NCI-H1436 (cell line): ENCODE measurements around the gene RAPGEF5.

Experiments used
- DNase-seq: peaks from one replicate; lab custom pipeline; 2025; lab: John Stamatoyannopoulos, UW

Gene RAPGEF5, protein sequence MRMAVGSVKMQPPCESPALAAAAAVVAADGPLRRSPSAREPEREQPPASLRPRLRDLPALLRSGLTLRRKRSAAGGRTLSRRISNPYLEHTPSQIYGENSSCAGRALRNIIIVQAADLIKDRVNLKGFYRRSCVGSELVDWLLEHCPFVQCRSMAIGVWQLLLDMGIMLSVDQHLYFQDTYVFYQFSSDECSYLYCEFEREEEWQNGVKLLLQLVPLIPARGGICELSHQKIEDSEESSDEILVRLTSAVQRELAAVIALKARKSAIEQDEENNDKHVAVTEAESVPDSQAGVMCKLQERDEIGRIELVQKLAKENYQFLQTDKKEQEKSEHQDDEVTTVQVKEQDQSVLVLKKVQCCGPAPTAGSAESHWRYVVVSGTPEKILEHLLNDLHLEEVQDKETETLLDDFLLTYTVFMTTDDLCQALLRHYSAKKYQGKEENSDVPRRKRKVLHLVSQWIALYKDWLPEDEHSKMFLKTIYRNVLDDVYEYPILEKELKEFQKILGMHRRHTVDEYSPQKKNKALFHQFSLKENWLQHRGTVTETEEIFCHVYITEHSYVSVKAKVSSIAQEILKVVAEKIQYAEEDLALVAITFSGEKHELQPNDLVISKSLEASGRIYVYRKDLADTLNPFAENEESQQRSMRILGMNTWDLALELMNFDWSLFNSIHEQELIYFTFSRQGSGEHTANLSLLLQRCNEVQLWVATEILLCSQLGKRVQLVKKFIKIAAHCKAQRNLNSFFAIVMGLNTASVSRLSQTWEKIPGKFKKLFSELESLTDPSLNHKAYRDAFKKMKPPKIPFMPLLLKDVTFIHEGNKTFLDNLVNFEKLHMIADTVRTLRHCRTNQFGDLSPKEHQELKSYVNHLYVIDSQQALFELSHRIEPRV

DNA sequence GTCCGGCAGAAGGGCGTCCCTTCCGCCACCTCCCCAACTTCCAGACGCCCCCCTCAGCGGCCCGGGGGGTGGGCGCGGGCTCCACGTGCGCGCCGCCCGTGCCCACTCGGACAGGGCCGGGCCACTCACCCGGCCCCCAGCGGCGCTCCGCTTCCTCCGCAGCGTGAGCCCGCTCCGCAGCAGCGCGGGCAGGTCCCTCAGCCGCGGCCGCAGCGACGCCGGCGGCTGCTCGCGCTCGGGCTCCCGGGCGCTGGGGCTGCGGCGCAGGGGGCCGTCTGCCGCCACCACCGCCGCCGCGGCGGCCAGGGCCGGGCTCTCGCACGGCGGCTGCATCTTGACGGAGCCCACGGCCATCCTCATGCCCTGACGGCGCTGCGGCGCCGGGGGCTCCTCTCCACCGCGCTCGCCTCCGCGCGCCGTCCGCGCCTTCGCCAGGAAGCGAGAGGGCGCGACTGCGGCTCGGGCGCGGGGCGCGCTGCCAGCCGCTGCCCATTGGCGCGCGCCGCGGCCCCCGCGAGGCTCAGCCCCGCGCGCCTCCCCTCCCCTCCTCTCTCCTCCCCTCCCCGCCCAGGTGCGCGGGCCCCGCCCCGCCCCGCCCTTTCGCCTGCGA, at the start of gene RAPGEF5:
TSS of gene RAPGEF5 (minus strand) at position 454 of the 610 bp plus-strand sequence. CDS start at position 360, 94 bp downstream.
- DNase-seq: peak; percentile 53

DNA sequence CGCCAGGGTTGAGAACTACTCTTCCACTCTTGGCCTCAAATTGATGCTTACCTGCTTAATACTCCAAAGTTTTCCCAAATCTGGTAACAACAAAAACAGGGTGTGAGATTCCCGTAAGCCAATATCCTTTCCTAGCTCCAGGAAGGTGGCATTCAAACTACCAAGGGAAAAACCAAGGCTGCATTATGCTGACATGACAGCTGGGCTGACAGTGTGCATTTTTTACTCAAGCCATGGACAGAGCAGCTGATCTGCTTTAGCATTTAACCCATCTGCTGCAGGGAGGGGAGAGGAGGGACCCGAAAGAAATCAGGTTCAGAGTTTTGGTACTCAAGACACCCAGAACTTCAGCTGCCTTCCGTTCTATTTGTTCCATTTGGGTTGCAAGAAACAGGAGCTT, 49.8 kb upstream of the RAPGEF5 start:
- no peak for DNase-seq

DNA sequence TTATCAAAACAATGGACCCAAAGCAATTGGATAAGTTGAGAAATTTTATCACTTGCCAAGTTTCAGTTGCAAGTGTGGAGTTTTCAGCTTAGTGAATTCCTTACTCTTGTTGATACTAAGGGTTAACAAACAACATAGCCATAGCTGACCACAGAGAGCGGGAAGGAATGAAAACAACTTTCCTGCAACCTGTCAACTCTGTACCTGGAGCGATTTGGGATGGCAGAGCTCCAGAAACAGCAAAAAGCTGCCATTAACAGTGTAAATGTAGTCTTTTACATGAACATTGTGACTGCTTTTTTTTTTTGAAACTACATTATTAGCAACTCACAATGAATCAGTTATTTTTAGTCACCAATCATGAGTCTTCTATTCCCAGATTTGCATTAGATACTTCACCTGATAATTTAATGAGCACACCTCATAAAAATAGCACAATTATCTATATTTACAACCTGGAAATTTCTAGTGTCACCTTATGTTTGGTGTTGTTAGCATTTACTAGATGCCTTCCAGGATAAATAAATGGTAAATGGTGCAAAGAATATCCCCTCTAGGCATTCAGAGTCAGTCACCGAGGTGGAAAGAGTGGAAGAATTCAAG, 47.6 kb upstream of the RAPGEF5 start:
- DNase-seq: no peak

DNA sequence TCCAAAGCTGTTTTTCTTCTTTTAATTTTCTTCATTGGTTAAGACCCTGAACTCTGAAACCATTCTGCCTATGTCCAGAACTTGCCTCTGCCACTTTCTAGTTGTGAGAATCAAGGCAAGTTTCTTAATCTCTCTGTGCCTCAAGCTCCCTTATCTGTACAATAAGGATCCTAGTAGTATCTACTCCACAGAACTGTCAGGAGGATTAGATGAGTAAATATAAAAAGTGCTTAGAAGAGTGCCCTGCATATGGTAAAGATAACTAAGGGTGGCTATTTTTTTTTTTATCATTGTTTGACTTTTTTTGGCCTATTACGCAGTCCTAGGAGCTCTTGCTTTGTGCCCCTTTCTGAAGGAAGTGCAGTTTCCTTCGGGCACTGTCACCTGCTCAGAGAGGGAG, 46.4 kb upstream of the RAPGEF5 start:
- no peak for DNase-seq

DNA sequence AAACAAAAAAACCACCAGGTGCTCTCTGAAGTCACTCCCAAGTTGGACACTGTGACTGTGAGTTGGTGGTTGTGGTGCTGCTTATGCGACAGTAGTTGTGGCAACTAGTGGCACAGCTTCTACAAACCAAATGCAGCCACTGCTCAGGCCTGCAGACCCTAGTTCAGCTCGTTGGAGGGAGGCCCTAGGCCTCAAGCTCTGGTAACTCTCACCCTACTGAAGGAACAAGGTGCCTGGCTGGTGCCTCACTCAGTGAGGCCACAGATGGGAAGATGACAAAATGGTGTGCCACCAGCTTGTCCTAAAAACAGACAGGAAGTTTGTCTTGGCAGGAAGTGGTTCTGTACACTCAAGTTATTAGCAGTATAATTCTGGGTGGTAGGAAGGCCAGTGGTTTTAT, 45.3 kb upstream of the RAPGEF5 start:
- no peak for DNase-seq

DNA sequence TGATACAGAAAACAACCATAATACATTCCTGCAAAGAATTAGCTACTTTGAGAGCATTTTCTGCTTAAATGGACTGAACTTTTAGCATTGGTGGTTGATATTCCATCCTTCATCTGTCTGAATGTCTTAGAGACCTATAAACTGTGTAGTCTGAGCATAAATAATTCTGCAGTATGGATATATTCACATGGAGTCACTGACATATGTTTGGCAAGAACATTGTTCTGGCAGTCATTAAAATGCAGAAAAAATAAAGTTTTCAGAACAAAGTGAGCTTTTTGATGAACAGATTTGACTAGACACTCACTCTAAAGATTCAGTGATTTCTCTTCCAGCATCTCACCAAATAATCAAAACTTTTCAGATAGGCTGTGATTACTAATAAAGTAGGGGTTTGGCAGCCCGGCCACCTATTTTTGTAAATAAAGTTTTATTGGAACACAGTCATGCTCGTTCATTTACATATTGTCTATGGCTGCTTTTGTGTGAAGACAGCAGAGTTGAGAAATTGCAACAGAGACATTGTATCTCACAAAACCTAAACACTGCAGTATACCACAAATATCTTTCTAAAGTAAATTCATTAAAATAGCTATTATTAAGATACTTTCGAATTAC, 44.1 kb upstream of the RAPGEF5 start:
- DNase-seq: no peak

DNA sequence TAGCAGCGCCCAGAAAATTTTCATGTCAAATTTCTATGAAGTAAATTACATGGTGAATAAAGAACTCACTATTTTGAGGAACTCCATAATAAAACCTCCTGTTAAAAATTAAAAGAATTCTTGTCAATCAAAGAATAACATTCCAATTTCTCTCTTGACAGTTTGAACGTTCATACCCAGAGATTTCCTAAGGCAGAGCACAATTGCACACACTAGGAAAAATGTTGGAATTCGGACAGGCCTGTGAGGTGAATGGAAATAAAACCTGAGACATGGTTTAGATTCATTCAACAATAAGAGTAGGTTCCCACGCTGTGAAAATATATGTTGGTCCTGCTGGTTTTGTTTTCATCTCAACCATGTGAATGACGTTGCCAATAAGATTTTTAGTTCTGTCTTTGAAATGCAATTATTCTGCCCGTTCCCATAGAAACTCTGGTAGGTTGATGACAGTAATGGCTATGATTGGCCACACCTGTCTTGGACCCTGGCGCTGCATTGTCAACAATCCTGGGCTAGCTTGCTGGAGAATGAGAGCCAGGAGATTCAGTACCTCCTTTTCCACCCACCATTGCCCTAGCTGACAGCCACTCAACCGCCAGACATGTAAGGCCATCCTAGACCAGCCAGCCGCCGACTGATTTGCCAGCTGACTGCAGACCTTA, 43.3 kb upstream of the RAPGEF5 start:
- no peak for DNase-seq

DNA sequence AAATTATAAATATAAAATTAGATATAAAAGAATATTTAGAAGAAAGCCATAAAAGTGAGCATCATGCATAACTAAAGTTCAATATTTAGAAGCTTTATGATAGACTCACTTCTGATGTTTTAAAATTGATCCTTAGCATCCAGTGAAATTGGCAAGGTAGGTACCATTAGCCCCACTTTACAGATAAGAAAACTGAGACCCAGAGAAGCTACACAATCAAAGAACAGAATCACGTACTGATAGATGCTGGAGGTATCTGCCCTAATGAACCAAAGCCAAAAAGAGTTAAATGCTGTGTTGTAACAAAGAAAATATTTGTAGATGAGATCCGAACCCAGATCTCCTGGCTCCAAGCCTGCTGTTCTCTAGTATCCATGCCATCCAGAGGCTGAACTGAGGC, 42.6 kb upstream of the RAPGEF5 start:
- DNase-seq: no peak

DNA sequence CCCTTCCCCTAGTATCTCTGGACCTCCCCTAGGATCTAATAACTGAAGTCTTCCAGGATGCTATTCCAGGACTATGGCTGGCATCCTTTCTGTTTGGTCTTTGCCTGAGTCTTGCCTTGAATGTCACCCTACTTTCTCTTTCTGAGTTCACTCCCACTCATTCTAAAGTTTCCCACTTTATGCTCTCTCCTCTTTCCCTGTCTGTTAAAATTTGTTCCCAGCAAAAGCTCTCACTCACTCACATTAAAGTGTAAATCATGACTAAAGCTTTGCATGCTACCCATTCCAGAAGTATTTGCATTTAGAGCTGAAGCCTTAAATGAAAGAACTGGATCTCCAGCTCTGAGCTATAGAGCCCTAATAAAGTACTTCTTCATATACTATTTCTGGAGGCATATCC, 42.1 kb upstream of the RAPGEF5 start:
- no peak for DNase-seq

DNA sequence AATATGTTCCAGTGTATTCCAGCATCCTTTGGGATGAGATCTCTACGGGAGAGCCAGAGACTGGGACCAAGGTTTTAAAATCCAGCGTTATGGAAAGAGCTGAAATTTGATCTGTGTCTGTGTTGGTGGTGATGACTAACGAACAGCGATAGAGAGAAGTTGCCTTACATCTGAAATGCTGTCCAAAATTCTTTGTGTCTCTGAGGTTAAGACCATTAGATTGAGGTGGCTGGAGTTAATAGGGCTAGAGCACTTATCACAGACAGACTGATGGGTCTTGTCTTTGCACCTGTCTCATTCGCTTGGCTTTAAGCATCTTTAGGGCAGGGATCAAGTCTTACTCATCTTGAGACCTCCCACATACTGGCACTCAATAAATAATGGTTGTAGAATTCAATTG, 41.0 kb upstream of the RAPGEF5 start:
- DNase-seq: no peak

DNA sequence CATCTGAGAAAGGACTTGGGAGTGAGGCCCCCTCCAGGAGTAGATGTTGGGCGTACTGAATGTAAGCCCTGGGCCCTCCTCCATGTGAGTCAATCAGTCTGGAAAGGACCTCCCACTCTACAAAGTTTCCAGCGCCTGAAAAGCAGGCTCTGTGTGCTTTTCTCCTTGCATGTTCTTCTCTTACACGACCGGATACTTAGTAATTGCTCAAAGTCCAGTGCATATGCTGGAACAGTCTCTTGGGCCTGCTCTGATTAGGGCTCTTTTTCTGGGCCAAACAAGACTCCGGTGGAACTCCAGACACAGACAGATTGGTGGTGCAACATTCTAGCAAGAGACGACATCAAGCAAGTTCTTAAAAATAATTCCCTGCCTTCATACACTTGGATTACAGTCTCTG, 38.3 kb upstream of the RAPGEF5 start:
- DNase-seq: no peak

DNA sequence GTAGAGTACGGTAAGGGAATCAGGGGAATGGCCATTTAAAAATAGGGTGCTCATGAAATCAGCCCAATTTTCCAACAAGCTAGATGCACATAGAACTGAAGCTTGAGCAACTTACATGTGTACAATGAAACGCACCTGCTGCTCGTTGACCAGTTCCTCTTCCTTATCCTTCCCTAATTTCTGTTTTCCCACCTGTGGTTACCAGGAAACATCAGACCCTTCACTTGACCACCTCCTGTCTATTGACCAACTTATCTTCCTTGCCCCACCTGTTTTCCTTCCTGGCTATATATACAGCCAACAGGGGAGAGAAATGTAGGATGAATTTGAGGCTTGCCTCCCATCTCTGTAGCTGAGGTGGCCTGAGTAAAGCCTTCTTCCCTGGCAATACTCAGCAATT, 37.8 kb upstream of the RAPGEF5 start:
- DNase-seq: no peak

DNA sequence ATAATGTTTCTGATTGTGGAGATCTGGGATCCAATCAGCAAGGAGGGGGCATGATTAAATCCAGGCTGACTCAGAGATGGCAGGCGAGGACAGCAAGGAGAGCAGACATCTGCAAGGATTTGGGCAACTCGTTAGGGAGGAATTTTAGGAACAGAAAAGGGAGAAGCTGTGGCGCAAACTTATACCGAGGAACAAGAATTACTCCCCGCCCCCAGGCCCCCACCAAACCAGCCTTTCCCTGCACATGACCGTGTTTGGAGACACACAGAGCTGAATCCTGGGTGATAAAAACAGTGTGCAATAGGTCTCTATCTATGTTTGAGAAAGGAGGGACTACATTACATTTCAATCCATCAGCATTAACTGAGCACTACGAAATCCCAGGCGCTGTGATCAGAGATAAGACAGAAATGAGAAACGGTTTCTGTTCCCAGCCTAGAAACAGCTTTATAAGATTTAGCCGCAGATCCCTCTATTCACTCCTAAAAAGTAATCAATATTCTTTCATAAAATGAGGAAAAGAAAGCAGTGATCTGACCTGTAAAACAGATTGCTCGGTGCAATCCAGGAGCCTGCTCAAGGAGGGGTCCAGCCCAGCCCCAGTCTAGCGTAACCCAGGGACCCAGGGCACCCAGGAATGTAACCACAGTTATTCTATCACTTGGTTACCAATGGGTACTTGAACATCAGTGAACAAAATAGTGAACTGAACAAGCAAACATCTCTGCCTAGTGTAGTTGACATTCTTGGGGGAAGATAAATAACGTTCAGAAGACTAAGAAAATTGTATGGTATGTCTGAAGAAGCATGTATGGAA, 37.2 kb upstream of the RAPGEF5 start:
- no peak for DNase-seq

DNA sequence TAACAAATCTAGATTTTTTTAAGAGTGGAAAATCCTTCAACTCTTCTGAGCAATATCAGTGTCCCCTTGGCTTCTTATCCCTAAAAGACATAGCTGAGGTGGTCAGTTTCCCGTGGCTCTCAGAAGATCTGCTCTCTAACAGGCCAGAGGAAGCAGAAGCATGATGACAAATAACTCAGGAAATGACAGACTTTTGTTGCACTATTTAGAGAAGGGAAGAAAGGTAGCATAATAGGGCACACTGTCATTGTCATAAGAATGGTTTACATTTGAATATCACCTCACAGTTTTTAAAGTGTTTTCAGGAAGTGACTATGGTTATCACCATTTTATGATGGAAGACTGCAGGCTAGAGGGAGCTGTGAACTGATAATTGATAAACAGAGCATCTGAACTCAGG, 33.6 kb upstream of the RAPGEF5 start:
- no peak for DNase-seq

DNA sequence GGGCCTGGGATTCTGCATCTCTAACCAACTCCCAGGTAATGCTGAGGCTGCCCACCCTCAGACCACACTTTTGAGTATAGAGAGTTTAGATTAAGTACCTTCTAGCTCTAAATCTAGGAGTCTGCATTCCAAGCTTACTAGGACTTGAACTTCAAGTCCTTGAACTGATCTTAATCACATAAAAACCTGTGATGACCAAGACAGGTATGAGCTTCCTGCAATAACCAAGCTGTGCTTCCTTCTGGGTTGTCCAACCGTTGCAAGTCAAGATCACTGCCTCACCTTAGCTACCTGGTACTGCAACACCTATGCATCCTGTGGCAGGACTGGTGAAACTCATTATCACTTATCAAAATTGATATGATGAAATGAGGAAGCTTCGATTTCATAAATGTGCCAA, 32.9 kb upstream of the RAPGEF5 start:
- DNase-seq: no peak

DNA sequence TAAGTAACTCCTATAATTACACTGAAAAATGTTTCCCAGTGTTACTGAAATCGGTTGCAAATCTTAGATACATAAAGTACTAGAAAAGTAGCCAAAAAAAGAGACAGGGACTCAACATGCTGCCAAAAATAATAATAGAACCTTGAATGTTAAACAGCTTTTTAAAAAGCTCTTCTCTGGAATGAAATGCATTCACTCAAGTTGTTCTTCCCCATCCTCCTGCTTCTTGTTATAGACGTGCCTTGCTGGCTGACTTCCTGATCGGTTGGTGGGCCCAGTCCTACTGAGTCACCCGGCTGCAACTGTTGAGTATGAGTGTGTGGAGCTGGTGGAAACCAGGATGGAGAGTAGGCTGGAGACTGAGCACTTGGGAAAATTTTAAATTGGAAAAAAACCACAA, 30.6 kb upstream of the RAPGEF5 start:
- DNase-seq: no peak

DNA sequence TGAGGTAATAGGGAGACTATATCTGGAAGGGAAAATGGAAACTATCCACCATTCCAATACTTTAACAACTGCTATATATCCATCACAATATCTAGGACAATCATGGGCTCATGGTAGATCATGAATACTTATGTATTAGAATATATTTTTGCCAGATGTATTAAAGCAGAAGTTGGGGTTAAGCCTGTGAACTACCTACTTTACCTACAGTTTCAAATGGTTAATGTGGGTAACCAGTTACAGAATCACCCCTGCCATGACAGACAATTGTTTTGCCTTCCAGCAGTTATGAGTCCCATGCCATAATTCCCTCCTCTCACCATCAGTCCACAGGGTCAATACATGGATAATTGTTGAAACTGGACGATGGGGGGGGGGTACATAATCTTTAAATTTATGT, 29.9 kb upstream of the RAPGEF5 start:
- no peak for DNase-seq

DNA sequence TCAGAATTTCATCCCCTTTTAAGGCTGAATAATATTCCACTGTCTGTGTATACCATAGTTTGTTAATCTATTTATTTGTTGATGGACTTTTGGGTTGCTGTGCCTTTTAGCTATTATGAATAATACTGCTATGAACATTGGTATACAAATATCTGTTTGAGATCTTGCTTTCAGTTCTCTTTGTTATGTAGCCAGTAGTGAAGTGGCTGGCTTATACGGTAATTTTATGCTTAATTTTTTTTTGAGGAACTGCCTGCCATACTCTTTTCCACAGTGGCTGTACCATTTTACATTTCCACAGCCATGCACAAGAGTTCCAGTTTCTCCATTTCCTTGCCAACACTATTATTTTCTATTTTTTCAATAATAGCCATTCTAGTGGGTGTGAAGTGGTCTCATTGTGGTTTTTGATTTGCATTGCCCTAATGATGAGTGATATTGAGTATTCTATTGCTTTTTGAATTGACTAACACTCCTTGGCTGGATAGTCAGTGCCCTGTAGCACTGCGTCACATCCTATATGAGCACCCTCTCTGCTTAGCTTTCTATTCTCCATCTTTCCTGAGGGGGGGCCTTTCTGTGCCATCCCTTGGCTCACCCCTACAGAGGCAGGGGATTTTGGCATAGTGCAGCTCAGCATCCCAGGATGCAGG, 29.4 kb upstream of the RAPGEF5 start:
- DNase-seq: no peak

DNA sequence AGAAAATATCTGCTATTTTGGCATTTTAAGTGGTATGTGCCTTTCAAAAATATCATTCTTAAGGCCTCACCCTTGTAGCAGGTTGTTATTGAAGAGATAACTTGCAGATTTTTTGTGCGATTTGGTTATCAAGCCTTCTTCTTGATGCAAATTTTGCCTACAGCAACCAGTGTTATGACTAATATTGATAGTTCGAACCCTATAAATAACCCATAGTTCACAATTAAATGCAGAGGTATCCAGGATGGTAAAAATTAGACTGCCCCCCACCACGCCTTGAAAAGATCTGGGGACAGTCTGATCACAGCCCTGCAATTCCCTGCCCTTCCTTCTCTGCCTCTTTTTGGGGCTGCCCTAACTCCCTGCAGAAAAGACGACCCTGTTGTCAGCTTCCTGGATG, 28.4 kb upstream of the RAPGEF5 start:
- DNase-seq: no peak

DNA sequence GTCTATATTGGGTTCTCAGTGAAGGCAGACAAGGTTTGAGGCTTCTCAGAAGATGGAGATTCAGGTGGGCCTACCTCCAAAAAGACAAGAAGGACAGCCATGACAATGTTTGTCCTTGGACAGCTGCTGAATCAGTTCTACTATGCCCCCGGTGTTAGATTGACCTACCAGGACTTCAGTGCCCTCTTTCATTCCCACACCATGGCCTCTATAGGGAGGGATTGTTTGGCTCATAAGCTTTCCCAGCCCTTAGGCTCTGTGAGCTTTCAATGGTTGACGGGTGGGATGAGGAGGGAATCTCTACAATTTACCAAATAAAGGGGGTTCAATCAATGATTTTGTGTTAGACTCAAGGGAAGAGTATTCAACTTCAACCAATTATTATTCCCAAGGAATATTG, 23.4 kb upstream of the RAPGEF5 start:
- no peak for DNase-seq
